Vagina (tissue), 2 donors: ENCODE data around the gene EIF5A. TPM values are rescaled to one million over a fixed set of nuclear protein-coding genes. Genes with fewer than 3 reads are reported as not detected.

Source experiments
- DNase-seq, 2 donors: peaks; one replicate each; pipeline ENCODE4 v3.0.0-alpha.2; 2017; ENCODE audit errors: extremely low spot score in 2 of 2
- H3K27ac ChIP-seq: fragments of 200-600 bp; sonication (generic); one replicate; pipeline ENCODE4 v1.5.1; 2019
- H3K27me3 ChIP-seq: fragments of 200-600 bp; sonication (generic); one replicate; pipeline ENCODE4 v1.5.1; 2019
- H3K36me3 ChIP-seq, 2 donors: fragments of 200-600 bp; sonication (generic); one replicate each; pipeline ENCODE4 v1.5.1; 2017 to 2019
- H3K4me1 ChIP-seq: fragments of 200-600 bp; sonication (generic); one replicate; pipeline ENCODE4 v1.5.1; 2019
- H3K4me3 ChIP-seq, 2 donors: fragments of 200-600 bp; sonication (generic); 1 replicate in 1 of 2; 2 replicates in 1 of 2; pipeline ENCODE4 v1.5.1; 2016 to 2019
- H3K9me3 ChIP-seq: fragments of 200-600 bp; sonication (generic); one replicate; pipeline ENCODE4 v1.5.1; 2019
- POLR2A ChIP-seq, 2 donors: fragments of 450-650 bp; IDR thresholded peaks; one replicate each; pipeline ENCODE4 v1.6.1; 2017; ENCODE audit warnings: antibody characterized with exemption in 2 of 2, mild to moderate bottlenecking in 2 of 2, moderate library complexity in 2 of 2
- POLR2AphosphoS5 ChIP-seq, 2 donors: sonication (generic); formaldehyde crosslinking; IDR thresholded peaks; one replicate each; pipeline ENCODE4 v1.9.0; 2017; ENCODE audit warnings: antibody characterized with exemption in 2 of 2, mild to moderate bottlenecking in 2 of 2, low read depth in 1 of 2; ENCODE audit not compliant: insufficient read depth in 1 of 2
- intact Hi-C: fragments of 100-400 bp; cut with DNase I; formaldehyde crosslinking; loops from one replicate; pipeline ENCODE4 v1.15.1; 2023
- total RNA-seq: library from RNA; depleted of rRNA; stranded (reverse); fragments of >200 nt; gene quantifications from one replicate; pipeline ENCODE4 v1.2.3, GENCODE V29; 2016
- TF ChIP-seq, protein P1 (sequence below), 3 experiments: fragments of 450-650 bp in 2 of 3; fragments of 200-600 bp in 1 of 3; sonication (generic) in 1 of 3; IDR thresholded peaks; one replicate each; pipeline ENCODE4 v1.5.1; 2017 to 2019; ENCODE audit warnings: antibody characterized with exemption in 3 of 3, mild to moderate bottlenecking in 2 of 3, moderate library complexity in 2 of 3

EIF5A gene
- total RNA-seq, 1 donor from 2014 or later: 238 TPM

DNA sequence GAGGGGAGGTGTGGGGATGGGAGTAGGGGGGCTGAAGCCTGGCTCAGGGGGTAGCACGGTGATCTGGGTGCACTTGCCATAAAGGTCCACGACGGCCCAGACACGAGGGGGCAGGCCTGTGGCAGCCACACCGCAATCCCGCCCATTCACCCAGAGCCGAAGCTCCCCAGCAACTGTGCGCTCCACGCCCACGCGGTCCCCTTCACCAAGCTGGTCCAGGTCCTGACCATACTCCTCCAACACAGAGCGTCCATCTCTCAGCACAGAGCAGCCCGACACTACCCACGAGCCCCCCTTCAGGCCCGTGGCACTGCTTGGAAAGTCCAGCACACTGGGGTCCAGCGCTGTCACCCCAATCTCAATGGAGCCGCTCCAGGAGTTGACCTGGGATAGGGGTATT, 20.1 kb downstream of the EIF5A start:
- Histone ChIP-seq H3K27me3 (no peaks in the 10 kb centered on the region), H3K36me3 (peaks cover 0 to 29% of the 10 kb centered on the region in 2 donors), H3K4me3 (no peak overlapping the region), H3K9me3 (no peaks in the 10 kb centered on the region), H3K4me1 (peaks cover 22% of the 10 kb centered on the region), H3K27ac (no peak overlapping the region)
- intact Hi-C loops: no loop called here
- no peak for TF ChIP-seq POLR2A (IDR thresholded peaks at IDR 0.05)
- TF ChIP-seq, protein P1, sequence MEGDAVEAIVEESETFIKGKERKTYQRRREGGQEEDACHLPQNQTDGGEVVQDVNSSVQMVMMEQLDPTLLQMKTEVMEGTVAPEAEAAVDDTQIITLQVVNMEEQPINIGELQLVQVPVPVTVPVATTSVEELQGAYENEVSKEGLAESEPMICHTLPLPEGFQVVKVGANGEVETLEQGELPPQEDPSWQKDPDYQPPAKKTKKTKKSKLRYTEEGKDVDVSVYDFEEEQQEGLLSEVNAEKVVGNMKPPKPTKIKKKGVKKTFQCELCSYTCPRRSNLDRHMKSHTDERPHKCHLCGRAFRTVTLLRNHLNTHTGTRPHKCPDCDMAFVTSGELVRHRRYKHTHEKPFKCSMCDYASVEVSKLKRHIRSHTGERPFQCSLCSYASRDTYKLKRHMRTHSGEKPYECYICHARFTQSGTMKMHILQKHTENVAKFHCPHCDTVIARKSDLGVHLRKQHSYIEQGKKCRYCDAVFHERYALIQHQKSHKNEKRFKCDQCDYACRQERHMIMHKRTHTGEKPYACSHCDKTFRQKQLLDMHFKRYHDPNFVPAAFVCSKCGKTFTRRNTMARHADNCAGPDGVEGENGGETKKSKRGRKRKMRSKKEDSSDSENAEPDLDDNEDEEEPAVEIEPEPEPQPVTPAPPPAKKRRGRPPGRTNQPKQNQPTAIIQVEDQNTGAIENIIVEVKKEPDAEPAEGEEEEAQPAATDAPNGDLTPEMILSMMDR (IDR thresholded peaks at IDR 0.05): no peak
- TF ChIP-seq POLR2AphosphoS5 (IDR thresholded peaks at IDR 0.05; ENCODE audit: insufficient read depth in 1 of 2, low read depth in 1 of 2): no peak
- DNase-seq: no peak

DNA sequence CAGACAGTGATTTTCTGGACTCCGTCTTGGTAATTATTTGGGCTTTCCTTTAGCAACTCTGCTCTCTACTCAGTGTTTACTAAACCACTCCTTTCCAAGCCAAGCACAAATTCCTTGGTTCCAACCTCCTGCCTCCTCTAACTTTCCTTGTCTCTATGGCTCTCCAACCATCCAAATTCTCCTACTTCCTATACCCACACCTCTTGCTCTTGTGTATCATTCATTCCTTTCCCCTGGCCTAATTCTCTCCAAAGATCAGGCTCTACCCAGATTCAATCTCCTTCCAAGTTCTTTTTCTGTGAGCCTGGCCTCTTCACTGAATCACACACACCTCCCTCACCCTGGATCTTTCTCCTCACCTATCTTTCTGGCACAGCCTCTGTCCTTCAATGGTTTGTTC, 20.6 kb downstream of the EIF5A start:
- Histone ChIP-seq H3K36me3 (peaks cover 0 to 24% of the 10 kb centered on the region in 2 donors), H3K27ac (no peak overlapping the region), H3K27me3 (no peaks in the 10 kb centered on the region), H3K4me1 (peaks cover 22% of the 10 kb centered on the region), H3K9me3 (no peaks in the 10 kb centered on the region), H3K4me3 (no peak overlapping the region)
- TF ChIP-seq POLR2AphosphoS5 (IDR thresholded peaks at IDR 0.05; ENCODE audit: insufficient read depth in 1 of 2, low read depth in 1 of 2) (no peak), POLR2A (IDR thresholded peaks at IDR 0.05) (no peak)
- TF ChIP-seq, protein P1 (IDR thresholded peaks at IDR 0.05): no peak
- DNase-seq: no peak
- intact Hi-C loops: no loop called here

DNA sequence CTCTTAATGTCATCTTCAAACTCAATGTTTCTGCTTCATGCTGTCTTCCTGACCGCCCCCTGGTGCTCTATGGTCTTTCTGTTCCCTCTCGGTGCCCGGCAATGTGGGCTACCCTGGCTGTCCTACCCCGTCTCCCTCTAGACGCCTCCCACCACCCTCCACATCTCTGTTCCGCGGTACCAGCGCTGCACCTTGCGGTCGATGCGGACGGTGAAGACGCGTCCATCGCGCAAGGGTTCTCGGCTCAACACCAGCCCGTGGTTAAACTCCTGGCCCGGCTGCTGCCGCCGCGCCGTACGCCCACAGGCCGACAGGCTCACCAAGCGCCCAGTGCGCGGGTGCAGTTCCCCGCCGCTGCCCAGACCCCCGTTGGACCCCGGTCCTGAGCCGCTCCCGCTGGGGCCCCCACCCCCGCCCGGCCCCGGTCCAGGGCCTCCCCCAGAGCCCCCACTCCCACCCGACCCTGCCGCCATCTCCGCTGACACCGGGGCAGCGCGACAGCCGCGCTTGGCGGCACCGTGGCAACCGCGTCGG, 21.5 kb downstream of the EIF5A start, which contains the start of gene NEURL4:
TSS of gene NEURL4 (minus strand) at position 496 of the 534 bp plus-strand sequence. CDS start at position 473, 23 bp downstream.
- peaks cover 0 to 15% of the 10 kb centered on the region in 2 donors for H3K36me3 ChIP-seq
- H3K27me3 ChIP-seq: no peaks in the 10 kb centered on the region
- TF ChIP-seq, protein P1 (IDR thresholded peaks at IDR 0.05): no peak
- no peak for TF ChIP-seq POLR2A (IDR thresholded peaks at IDR 0.05)
- TF ChIP-seq POLR2AphosphoS5 (IDR thresholded peaks at IDR 0.05; ENCODE audit: insufficient read depth in 1 of 2, low read depth in 1 of 2): no peak
- H3K9me3 ChIP-seq: no peaks in the 10 kb centered on the region
- no peak for DNase-seq
- peak within 1 kb of the TSS; percentile 82 for H3K27ac ChIP-seq
- H3K4me3 ChIP-seq: peak within 1 kb of the TSS; percentile 70 to 99
- intact Hi-C loops: no loop called here
- peaks cover 22% of the 10 kb centered on the region for H3K4me1 ChIP-seq

DNA sequence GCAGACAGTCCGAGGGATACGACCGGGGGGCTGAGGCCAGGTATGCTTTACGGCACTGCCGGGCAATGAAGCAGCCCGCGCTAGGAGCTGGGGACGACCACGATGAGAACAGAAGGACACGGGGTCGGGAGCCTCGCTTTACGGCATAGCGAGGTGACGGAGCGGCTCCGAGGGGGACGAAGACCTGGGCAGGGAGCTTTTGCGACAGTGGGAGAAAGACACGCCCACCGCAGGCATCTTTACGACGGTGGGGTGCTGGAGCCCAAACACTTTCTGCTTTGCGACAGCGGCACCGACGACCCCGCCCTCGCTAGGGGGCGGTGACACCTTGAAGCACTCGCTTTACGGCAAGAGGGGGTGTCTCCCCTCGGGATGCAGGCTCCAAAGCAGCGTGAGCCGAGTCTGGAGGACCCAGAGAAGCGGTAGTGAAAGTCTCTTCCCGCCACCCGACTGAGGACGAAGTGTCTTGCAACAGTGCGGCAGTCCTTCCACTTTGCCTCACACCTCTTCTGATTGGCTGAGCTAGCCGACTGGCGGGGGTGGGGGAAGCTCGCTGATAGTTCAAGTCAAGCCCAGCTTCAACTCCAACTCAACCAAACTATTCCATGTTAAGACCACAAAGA, 22.1 kb downstream of the EIF5A start:
- Histone ChIP-seq H3K4me1 (peaks cover 22% of the 10 kb centered on the region), H3K36me3 (peaks cover 0 to 12% of the 10 kb centered on the region in 2 donors), H3K27me3 (no peaks in the 10 kb centered on the region), H3K9me3 (no peaks in the 10 kb centered on the region), H3K4me3 (peak overlapping the region; percentile 70 to 99), H3K27ac (peak overlapping the region; percentile 82)
- peak in 1 of 2 donors; percentile 99 for DNase-seq
- intact Hi-C loops: no loop called here
- TF ChIP-seq POLR2A (IDR thresholded peaks at IDR 0.05): peak in 1 of 2 donors; percentile 83
- peak; percentile 95 to 98 for TF ChIP-seq POLR2AphosphoS5 (IDR thresholded peaks at IDR 0.05; ENCODE audit: insufficient read depth in 1 of 2, low read depth in 1 of 2)
- TF ChIP-seq, protein P1 (IDR thresholded peaks at IDR 0.05): no peak
